DMS53 treated with DMSO at 0.1 percent for 48 hours (cell line): ENCODE measurements around the gene WDR20.
A peak's percentile ranks its signal among the peaks of the same experiment; 100 is the strongest.
"Not testable (repeated sequence)": the region's sequence is repeated elsewhere in the genome, so short reads cannot be mapped to it uniquely, and the experiment has no call there.

ENCODE experiments used
- DNase-seq: peaks from one replicate; lab custom pipeline; 2025; ENCODE audit not compliant: unreplicated experiment; lab: John Stamatoyannopoulos, UW

WDR20 gene

GRCh38 chr14:102139286-102140026 lies at the start of gene WDR20:
TSS of gene WDR20 (plus strand) at chr14:102139897. CDS start at chr14:102139924, 27 bp downstream.
- DNase-seq = peak; percentile 85

- DNase-seq = no peak
Measured at GRCh38 chr14:102090713-102091112, 49.0 kb upstream of the WDR20 start.

GRCh38 chr14:102092806-102093205 lies 46.9 kb upstream of the WDR20 start:
- no peak for DNase-seq

GRCh38 chr14:102094101-102094500 lies 45.6 kb upstream of the WDR20 start:
- no peak for DNase-seq

- DNase-seq = no peak
Measured at GRCh38 chr14:102095231-102095870, 44.3 kb upstream of the WDR20 start.

- DNase-seq = no peak
Measured at GRCh38 chr14:102095871-102096568, 43.7 kb upstream of the WDR20 start.

- DNase-seq = peak; percentile 52
Measured at GRCh38 chr14:102096569-102097188, 43.0 kb upstream of the WDR20 start.

GRCh38 chr14:102097441-102098135 lies 42.1 kb upstream of the WDR20 start:
- peak; percentile 21 for DNase-seq

GRCh38 chr14:102103062-102103695 lies 36.5 kb upstream of the WDR20 start:
- DNase-seq = no peak

- DNase-seq = no peak
Measured at GRCh38 chr14:102105369-102105768, 34.3 kb upstream of the WDR20 start.

GRCh38 chr14:102109332-102109731 lies 30.4 kb upstream of the WDR20 start:
- DNase-seq = not testable (repeated sequence)

- DNase-seq = no peak
Measured at GRCh38 chr14:102111101-102111500, 28.6 kb upstream of the WDR20 start.

GRCh38 chr14:102116361-102117180 lies 23.1 kb upstream of the WDR20 start:
- DNase-seq = no peak

GRCh38 chr14:102117852-102118251 lies 21.8 kb upstream of the WDR20 start:
- no peak for DNase-seq

GRCh38 chr14:102120888-102121287 lies 18.8 kb upstream of the WDR20 start:
- no peak for DNase-seq

GRCh38 chr14:102121567-102121966 lies 18.1 kb upstream of the WDR20 start:
- no peak for DNase-seq

GRCh38 chr14:102124419-102124818 lies 15.3 kb upstream of the WDR20 start:
- no peak for DNase-seq

GRCh38 chr14:102125546-102125945 lies 14.2 kb upstream of the WDR20 start:
- peak; percentile 41 for DNase-seq

- no peak for DNase-seq
Measured at GRCh38 chr14:102126807-102127455, 12.8 kb upstream of the WDR20 start.
